Chondrocyte (in vitro differentiated cells): ENCODE data around the gene LMO7. TPM values are rescaled to one million over a fixed set of nuclear protein-coding genes. Genes with fewer than 3 reads are reported as not detected.

Source experiments
- DNase-seq: peaks from one replicate; pipeline ENCODE4 v3.0.0; 2021; ENCODE audit warnings: mixed read lengths, low spot score
- H3K27ac Mint-ChIP-seq: one replicate; pipeline ENCODE4 v1.8.0; 2021; ENCODE audit warnings: mild to moderate bottlenecking, moderate library complexity, mixed read lengths; ENCODE audit not compliant: unreplicated experiment
- H3K27me3 Mint-ChIP-seq: 2 replicates; pipeline ENCODE4 v1.8.0; 2021; ENCODE audit warnings: low read depth, mixed read lengths
- H3K36me3 Mint-ChIP-seq: 2 replicates; pipeline ENCODE4 v1.8.0; 2021; ENCODE audit warnings: low read depth, mixed read lengths
- H3K4me1 Mint-ChIP-seq: 2 replicates; pipeline ENCODE4 v1.8.0; 2021; ENCODE audit warnings: low read depth, mild to moderate bottlenecking, mixed read lengths
- H3K4me3 Mint-ChIP-seq: one replicate; pipeline ENCODE4 v1.8.0; 2021; ENCODE audit warnings: mild to moderate bottlenecking, moderate library complexity, mixed read lengths; ENCODE audit not compliant: unreplicated experiment
- H3K9me3 Mint-ChIP-seq: 2 replicates; pipeline ENCODE4 v1.8.0; 2021; ENCODE audit warnings: low read depth, mixed read lengths
- total RNA-seq: library from RNA; stranded (reverse); gene quantifications from 3 replicates; pipeline ENCODE4 v1.2.1, GENCODE V29; 2021
- TF ChIP-seq, protein P1 (sequence below): fragments of 200-600 bp; sonication (generic); IDR thresholded peaks from 2 replicates; pipeline ENCODE4 v1.5.0; 2021; ENCODE audit warnings: antibody characterized with exemption, mild to moderate bottlenecking, moderate library complexity

LMO7 gene
- total RNA-seq, 1 donor from 2014 or later = 199 TPM

DNA sequence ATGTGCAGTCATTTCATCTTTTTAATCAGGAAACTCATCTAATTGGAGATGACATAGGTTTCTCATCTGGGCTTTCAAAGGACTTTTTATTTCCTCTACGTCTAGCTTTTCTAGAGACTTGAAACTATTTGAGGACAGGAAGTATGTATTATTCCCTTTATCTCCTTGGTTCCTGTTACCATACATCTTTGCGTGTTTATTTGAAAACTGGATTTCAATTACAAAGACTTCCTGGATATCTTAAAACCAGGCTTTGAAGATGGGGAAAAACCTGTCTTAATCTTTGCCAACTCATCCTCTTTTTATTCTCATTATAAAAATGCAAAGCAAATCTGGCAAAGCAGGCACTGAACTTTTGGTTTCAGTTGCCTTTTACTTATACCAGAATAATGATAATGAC is 130.5 kb downstream of the LMO7 start:
- DNase-seq = no peak
- Mint-ChIP-seq H3K27me3 (no peaks in the 10 kb centered on the region), H3K27ac (no peak overlapping the region), H3K4me3 (no peak overlapping the region), H3K9me3 (no peaks in the 10 kb centered on the region), H3K4me1 (peaks cover 69% of the 10 kb centered on the region), H3K36me3 (peaks cover 2% of the 10 kb centered on the region)
- TF ChIP-seq, protein P1, sequence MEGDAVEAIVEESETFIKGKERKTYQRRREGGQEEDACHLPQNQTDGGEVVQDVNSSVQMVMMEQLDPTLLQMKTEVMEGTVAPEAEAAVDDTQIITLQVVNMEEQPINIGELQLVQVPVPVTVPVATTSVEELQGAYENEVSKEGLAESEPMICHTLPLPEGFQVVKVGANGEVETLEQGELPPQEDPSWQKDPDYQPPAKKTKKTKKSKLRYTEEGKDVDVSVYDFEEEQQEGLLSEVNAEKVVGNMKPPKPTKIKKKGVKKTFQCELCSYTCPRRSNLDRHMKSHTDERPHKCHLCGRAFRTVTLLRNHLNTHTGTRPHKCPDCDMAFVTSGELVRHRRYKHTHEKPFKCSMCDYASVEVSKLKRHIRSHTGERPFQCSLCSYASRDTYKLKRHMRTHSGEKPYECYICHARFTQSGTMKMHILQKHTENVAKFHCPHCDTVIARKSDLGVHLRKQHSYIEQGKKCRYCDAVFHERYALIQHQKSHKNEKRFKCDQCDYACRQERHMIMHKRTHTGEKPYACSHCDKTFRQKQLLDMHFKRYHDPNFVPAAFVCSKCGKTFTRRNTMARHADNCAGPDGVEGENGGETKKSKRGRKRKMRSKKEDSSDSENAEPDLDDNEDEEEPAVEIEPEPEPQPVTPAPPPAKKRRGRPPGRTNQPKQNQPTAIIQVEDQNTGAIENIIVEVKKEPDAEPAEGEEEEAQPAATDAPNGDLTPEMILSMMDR = no peak

DNA sequence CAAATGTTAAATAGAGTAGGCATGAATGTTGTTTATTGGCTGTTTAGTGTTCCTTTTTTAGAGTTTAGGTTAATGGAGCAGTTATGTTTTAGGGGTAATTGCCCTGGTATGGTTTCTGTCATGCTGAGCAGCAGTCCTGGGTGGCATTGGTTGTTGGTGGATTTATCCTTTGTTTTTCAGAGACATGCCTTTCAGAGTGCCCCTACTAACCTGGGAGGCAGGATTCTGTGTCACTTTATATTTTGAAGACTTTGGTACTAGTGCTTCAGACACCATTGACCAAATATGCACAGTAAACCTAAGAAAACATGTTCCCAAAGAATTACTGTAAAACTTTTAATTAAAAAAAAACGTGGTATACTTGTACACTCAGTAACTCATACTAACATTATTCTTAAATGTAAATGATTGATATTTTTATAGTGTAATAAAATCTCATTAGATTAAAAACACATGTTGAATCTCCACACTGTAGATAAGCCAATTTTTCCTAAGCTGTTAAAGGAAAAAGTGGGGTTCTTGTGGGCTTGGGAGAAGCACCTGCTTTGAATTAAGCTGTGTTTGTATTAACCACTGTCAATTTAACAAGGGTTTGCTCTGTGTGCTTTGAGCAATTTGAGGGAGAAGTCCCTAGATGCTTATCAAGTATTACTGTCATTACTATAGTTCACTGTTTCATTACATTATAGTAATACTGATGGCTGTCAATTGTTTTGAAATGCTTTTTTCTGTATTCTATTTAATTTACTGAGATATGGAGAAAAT is 133.2 kb downstream of the LMO7 start:
- Mint-ChIP-seq H3K36me3 (no peaks in the 10 kb centered on the region), H3K27ac (no peak overlapping the region), H3K4me3 (no peak overlapping the region), H3K9me3 (peaks cover 8% of the 10 kb centered on the region), H3K4me1 (peaks cover 79% of the 10 kb centered on the region), H3K27me3 (no peaks in the 10 kb centered on the region)
- DNase-seq = no peak
- TF ChIP-seq, protein P1 = no peak

DNA sequence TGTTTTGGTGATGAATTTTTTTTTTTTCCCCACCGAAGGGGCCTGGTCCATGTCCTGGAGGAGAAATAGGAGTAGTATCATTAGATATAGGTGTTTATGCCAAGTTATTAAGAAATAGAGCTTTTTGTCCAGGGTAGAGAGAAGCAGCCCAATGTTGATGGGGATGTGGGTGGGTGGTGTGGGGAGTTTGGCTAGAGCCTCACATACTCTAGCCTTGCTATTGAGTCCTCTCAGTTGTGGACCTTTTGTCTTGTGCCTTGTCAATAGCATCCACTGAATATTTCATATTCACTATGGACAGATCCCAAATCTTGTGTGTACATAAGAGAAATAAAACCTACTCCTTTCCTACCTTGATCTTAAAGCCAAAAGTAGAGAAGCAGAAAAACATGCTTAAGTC is 134.0 kb downstream of the LMO7 start:
- Mint-ChIP-seq H3K9me3 (peaks cover 8% of the 10 kb centered on the region), H3K4me1 (peaks cover 78% of the 10 kb centered on the region), H3K27me3 (no peaks in the 10 kb centered on the region), H3K36me3 (no peaks in the 10 kb centered on the region), H3K4me3 (no peak overlapping the region), H3K27ac (peak overlapping the region; percentile 10)
- DNase-seq = no peak
- TF ChIP-seq, protein P1 = no peak

DNA sequence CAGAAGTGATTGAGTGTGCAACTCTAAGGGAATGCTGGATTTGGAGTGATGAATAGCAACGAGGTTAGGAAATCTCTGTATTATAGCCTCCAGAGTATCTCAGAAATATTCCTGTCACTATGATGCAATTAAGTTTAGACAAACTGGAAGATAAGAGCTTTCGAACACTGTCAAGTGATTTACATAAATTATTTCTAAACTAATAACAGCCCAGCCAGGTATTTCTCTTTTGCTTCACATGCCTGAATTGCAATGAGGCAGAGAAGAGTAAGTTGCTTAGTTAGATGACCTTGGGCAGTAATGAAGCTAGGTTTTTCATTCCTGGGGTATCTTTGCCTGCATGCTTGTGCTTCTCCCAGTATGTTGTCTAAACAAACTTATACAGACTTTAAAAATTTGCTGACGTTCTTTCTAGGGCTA is 134.5 kb downstream of the LMO7 start:
- Mint-ChIP-seq H3K27ac (peak overlapping the region; percentile 68), H3K9me3 (peaks cover 8% of the 10 kb centered on the region), H3K27me3 (no peaks in the 10 kb centered on the region), H3K4me1 (peaks cover 76% of the 10 kb centered on the region), H3K4me3 (no peak overlapping the region), H3K36me3 (no peaks in the 10 kb centered on the region)
- TF ChIP-seq, protein P1 = no peak
- DNase-seq = no peak

DNA sequence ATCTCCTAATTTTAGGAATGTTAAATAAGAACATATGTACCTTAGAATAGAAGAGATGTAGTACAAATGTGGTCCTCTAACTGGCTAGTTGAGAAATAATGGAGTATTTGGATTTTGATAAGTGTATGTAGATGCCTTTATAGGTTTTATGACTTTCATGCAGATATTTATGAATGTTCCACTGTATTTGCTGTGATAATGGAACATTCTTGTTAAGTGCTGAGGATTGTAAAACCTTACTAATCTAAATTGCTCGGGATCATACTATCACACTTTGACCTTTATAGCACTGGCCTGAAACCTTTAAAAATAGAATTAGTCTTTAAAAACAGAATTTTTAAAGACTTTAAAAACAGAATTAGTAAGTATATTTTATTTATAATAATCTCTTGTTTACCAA is 135.1 kb downstream of the LMO7 start:
- Mint-ChIP-seq H3K27ac (peak overlapping the region; percentile 68), H3K27me3 (no peaks in the 10 kb centered on the region)

More for the DNA sequence above, 135.1 kb downstream of the LMO7 start:
- Mint-ChIP-seq H3K9me3 (peaks cover 8% of the 10 kb centered on the region), H3K36me3 (no peaks in the 10 kb centered on the region), H3K4me3 (no peak overlapping the region), H3K4me1 (peaks cover 72% of the 10 kb centered on the region)
- TF ChIP-seq, protein P1 = no peak
- DNase-seq = no peak
